H1 (cell line): ENCODE results near the gene LIFR. TPM values are rescaled to one million over a fixed set of nuclear protein-coding genes. Genes with fewer than 3 reads are reported as not detected.

Experiments used
- CTCF ChIA-PET: fragments of 300-600 bp; sonication (Branson Sonifier 250); formaldehyde crosslinking; loops from one replicate; lab custom pipeline; 2021; ENCODE audit not compliant: partially characterized antibody; lab: Charles Lee
- POLR2A ChIA-PET: fragments of 300-600 bp; sonication (Branson Sonifier 250); formaldehyde crosslinking; loops from one replicate; lab custom pipeline; 2021; ENCODE audit warnings: inconsistent platforms; ENCODE audit not compliant: partially characterized antibody; lab: Charles Lee
- DNase-seq, 2 experiments: peaks; one replicate each; pipeline versions ENCODE4 v3.0.0 to v3.0.0-alpha.2; 2010 to 2022; ENCODE audit warnings: low spot score in 2 of 2, low read depth in 1 of 2, mixed read lengths in 1 of 2
- FAIRE-seq: peaks from 2 replicates; lab custom pipeline; 2011; peaks lifted over from hg19 to GRCh38; lab: Jason Lieb, UNC
- H2AFZ ChIP-seq: 2 replicates; pipeline ENCODE4 v1.8.1; 2012; ENCODE audit warnings: low read length, inconsistent platforms
- H2AK5ac ChIP-seq: 2 replicates; pipeline ENCODE4 v1.6.1; 2013; ENCODE audit warnings: low read depth, low read length
- H2BK120ac ChIP-seq: replicated peaks from 2 replicates; pipeline ENCODE3; 2013; ENCODE audit warnings: low read depth, low read length, inconsistent platforms
- H2BK12ac ChIP-seq: 2 replicates; pipeline ENCODE4 v1.6.1; 2013; ENCODE audit warnings: low read depth, low read length
- H2BK15ac ChIP-seq: 2 replicates; pipeline ENCODE4 v1.6.1; 2013; ENCODE audit warnings: low read length
- H2BK20ac ChIP-seq: 2 replicates; pipeline ENCODE4 v1.6.1; 2013; ENCODE audit warnings: low read length
- H2BK5ac ChIP-seq: 2 replicates; pipeline ENCODE4 v1.6.1; 2013; ENCODE audit warnings: low read depth, low read length
- H3K14ac ChIP-seq: 2 replicates; pipeline ENCODE4 v1.6.1; 2013; ENCODE audit warnings: inconsistent platforms; ENCODE audit not compliant: insufficient read length
- H3K18ac ChIP-seq: 2 replicates; pipeline ENCODE4 v1.6.1; 2013; ENCODE audit warnings: low read length; ENCODE audit errors: extremely low read depth
- H3K23ac ChIP-seq: 2 replicates; pipeline ENCODE4 v1.6.1; 2013; ENCODE audit warnings: inconsistent platforms; ENCODE audit not compliant: insufficient read length
- H3K23me2 ChIP-seq: 2 replicates; pipeline ENCODE4 v1.6.1; 2013; ENCODE audit warnings: low read depth, low read length
- H3K27ac ChIP-seq: 2 replicates; pipeline ENCODE4 v1.6.1; 2011; ENCODE audit warnings: low read depth, low read length, inconsistent platforms
- H3K27me3 ChIP-seq, 4 experiments: replicated peaks in 1 of 4; 1 replicate in 1 of 4; 2 replicates in 3 of 4; pipeline versions ENCODE4 v1.6.1 to v1.8.1; 2011 to 2013; ENCODE audit warnings: low read length in 3 of 4, mild to moderate bottlenecking in 3 of 4, inconsistent platforms in 2 of 4, mixed read lengths in 2 of 4, moderate library complexity in 1 of 4; ENCODE audit not compliant: control insufficient read depth in 3 of 4, insufficient read depth in 3 of 4; ENCODE audit errors: extremely low read depth in 1 of 4
- H3K36me3 ChIP-seq, 4 experiments: 2 replicates each; pipeline versions ENCODE4 v1.6.1 to v1.8.1; 2011 to 2013; ENCODE audit warnings: mild to moderate bottlenecking in 4 of 4, low read length in 3 of 4, moderate library complexity in 2 of 4, control low read depth in 1 of 4, inconsistent platforms in 1 of 4; ENCODE audit not compliant: insufficient read depth in 4 of 4, control insufficient read depth in 2 of 4
- H3K4ac ChIP-seq: replicated peaks from 2 replicates; pipeline ENCODE3; 2013; ENCODE audit warnings: low read length, low read depth, mixed read lengths, inconsistent platforms; ENCODE audit not compliant: insufficient read length
- H3K4me1 ChIP-seq, 4 experiments: replicated peaks in 1 of 4; 1 replicate in 1 of 4; 2 replicates in 3 of 4; pipeline versions ENCODE4 v1.6.1 to v1.8.1; 2011 to 2013; ENCODE audit warnings: low read length in 3 of 4, inconsistent platforms in 2 of 4, mixed read lengths in 1 of 4; ENCODE audit not compliant: insufficient read depth in 4 of 4, control insufficient read depth in 3 of 4
- H3K4me2 ChIP-seq, 2 experiments: 2 replicates each; pipeline versions ENCODE4 v1.6.1 to v1.8.1; 2011 to 2013; ENCODE audit warnings: low read depth in 2 of 2, low read length in 2 of 2, control low read depth in 1 of 2, inconsistent platforms in 1 of 2, mild to moderate bottlenecking in 1 of 2; ENCODE audit not compliant: insufficient read depth in 1 of 2
- H3K4me3 ChIP-seq, 4 experiments: fragments of 200-600, 300-600 bp in 1 of 4; sonication (generic), shearing (Covaris generic), sonication (Bioruptor Twin) in 1 of 4; 2 replicates each; pipeline versions ENCODE4 v1.5.1 to v1.8.1; 2011 to 2016; ENCODE audit warnings: low read length in 4 of 4, low read depth in 3 of 4, control low read depth in 2 of 4, inconsistent platforms in 2 of 4, mild to moderate bottlenecking in 2 of 4, mixed read lengths in 1 of 4, moderate library complexity in 1 of 4; ENCODE audit not compliant: insufficient read depth in 2 of 4; ENCODE audit errors: extremely low read depth in 1 of 4
- H3K56ac ChIP-seq: replicated peaks from 2 replicates; pipeline ENCODE3; 2013; ENCODE audit warnings: low read depth, mild to moderate bottlenecking, mixed read lengths, low read length, inconsistent platforms; ENCODE audit not compliant: insufficient read length
- H3K79me1 ChIP-seq: 2 replicates; pipeline ENCODE4 v1.6.1; 2013; ENCODE audit warnings: low read depth, low read length, control low read depth
- H3K79me2 ChIP-seq, 2 experiments: 2 replicates each; pipeline versions ENCODE4 v1.6.1 to v1.8.1; 2012 to 2013; ENCODE audit warnings: low read length in 2 of 2, mild to moderate bottlenecking in 2 of 2, inconsistent platforms in 1 of 2; ENCODE audit not compliant: insufficient read depth in 2 of 2, control insufficient read depth in 1 of 2
- H3K9ac ChIP-seq, 4 experiments: replicated peaks in 1 of 4; 1 replicate in 1 of 4; 2 replicates in 3 of 4; pipeline versions ENCODE4 v1.6.1 to v1.8.1; 2011 to 2013; ENCODE audit warnings: low read depth in 3 of 4, low read length in 3 of 4, control low read depth in 2 of 4, mild to moderate bottlenecking in 2 of 4, moderate library complexity in 2 of 4, inconsistent platforms in 1 of 4; ENCODE audit errors: extremely low read depth in 1 of 4
- H3K9me3 ChIP-seq, 2 experiments: 2 replicates each; pipeline versions ENCODE4 v1.6.1 to v1.8.1; 2012 to 2013; ENCODE audit warnings: mild to moderate bottlenecking in 2 of 2, moderate library complexity in 2 of 2, control low read depth in 1 of 2, inconsistent platforms in 1 of 2, low read depth in 1 of 2, low read length in 1 of 2, mixed read lengths in 1 of 2; ENCODE audit not compliant: insufficient read depth in 2 of 2
- H4K20me1 ChIP-seq, 2 experiments: replicated peaks in 1 of 2; 2 replicates each; pipeline versions ENCODE3 to v1.8.1; 2011 to 2013; ENCODE audit warnings: inconsistent platforms in 2 of 2, low read length in 2 of 2, mild to moderate bottlenecking in 1 of 2; ENCODE audit not compliant: insufficient read depth in 2 of 2, control insufficient read depth in 1 of 2
- H4K5ac ChIP-seq: 2 replicates; pipeline ENCODE4 v1.6.1; 2013; ENCODE audit warnings: low read length, low read depth, mixed read lengths, inconsistent platforms; ENCODE audit not compliant: insufficient read length
- H4K8ac ChIP-seq: 2 replicates; pipeline ENCODE4 v1.8.0; 2013; ENCODE audit warnings: mild to moderate bottlenecking, moderate library complexity, low read length, inconsistent platforms; ENCODE audit not compliant: insufficient read depth; ENCODE audit errors: extremely low read depth
- H4K91ac ChIP-seq: replicated peaks from 2 replicates; pipeline ENCODE3; 2013; ENCODE audit warnings: low read length, mixed read lengths, inconsistent platforms; ENCODE audit not compliant: insufficient read length
- GTF2F1 ChIP-seq: IDR thresholded peaks from 2 replicates; pipeline ENCODE4 v1.6.1; 2012; ENCODE audit warnings: low read depth, low read length, improper control_type of control experiment, borderline replicate concordance
- NANOG ChIP-seq: IDR thresholded peaks from 2 replicates; pipeline ENCODE4 v1.6.1; 2011; ENCODE audit warnings: low read length, low read depth, mild to moderate bottlenecking, inconsistent platforms; ENCODE audit not compliant: insufficient read depth, poor library complexity, severe bottlenecking
- RBBP5 ChIP-seq: IDR thresholded peaks from 2 replicates; pipeline ENCODE4 v1.7.1; 2012; ENCODE audit warnings: low read depth, mild to moderate bottlenecking, inconsistent platforms, low read length, moderate library complexity, borderline replicate concordance
- SAP30 ChIP-seq: fragments of 300-600 bp; sonication (generic); IDR thresholded peaks from 2 replicates; pipeline ENCODE4 v1.7.1; 2012; ENCODE audit warnings: low read length, moderate library complexity, mild to moderate bottlenecking, inconsistent platforms; ENCODE audit not compliant: insufficient read depth, insufficient replicate concordance
- WGBS, 2 experiments: shearing (Covaris generic) in 1 of 2; methylation state at CpG; one replicate each; pipeline versions ENCODE4 v1.1.6 to v1.1.7; 2013 to 2015; ENCODE audit warnings: low lambda C conversion rate in 2 of 2, mixed read lengths in 2 of 2, inconsistent platforms in 1 of 2, low coverage in 1 of 2, missing lambda C conversion rate in 1 of 2; ENCODE audit not compliant: insufficient replicate concordance in 2 of 2, insufficient coverage in 1 of 2, insufficient read length in 1 of 2; ENCODE audit errors: extremely low coverage in 1 of 2, missing lambda C conversion rate in 1 of 2; 5-methylcytosine and 5-hydroxymethylcytosine counted together
- polyA plus RNA-seq, 7 experiments: library from polyadenylated mRNA; depleted of rRNA in 3 of 7; stranded (reverse) in 5 of 7; unstranded in 2 of 7; fragments of >200 nt in 5 of 7; fragments of 200-250 nt in 2 of 7; gene quantifications; 1 replicate in 5 of 7; 2 replicates in 1 of 7; 4 replicates in 1 of 7; pipeline versions ENCODE4 v1.2.1 to v1.2.3, GENCODE V29; 2011 to 2013; ENCODE audit warnings: missing spikeins in 2 of 7, mixed read lengths in 2 of 7
- total RNA-seq: library from RNA; stranded (reverse); fragmentation: NEBNext Ultra II Directional; extraction: Animal tissue kit (Norgen Biotek cat#: 25700); gene quantifications from 2 replicates; pipeline ENCODE4 v1.2.1, GENCODE V29; 2021

Gene LIFR
- total and polyA plus RNA-seq, 2 of the 8 experiments (the other 6 are each of a cell fraction or from before 2014, with no cell fraction given) = 2.0 to 18.9 TPM

DNA sequence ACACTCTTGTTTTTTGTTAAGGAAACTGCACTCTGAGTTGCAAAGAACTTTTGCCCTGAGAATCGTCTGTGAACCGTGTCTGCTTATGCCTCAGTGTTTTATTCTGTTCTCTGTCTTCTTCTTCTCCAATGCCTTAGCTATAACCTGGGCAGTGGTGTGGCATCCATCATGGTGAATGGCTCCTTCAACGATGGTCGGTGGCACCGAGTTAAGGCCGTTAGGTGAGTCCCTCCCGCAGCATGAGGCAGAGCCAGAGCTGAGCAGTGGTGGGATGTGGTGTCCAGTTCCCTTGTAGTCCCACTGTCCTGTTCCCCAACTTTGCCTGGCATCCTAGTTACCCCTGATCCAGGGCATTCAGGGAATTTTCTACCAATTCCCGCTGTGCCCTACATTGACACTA is 98.3 kb downstream of the LIFR start:
- Histone ChIP-seq H2AK5ac (no peak overlapping the region), H3K79me1 (no peaks in the 10 kb centered on the region), H3K4ac (no peak overlapping the region), H4K8ac (peak overlapping the region; percentile 45; the same call in 1 of the 2 replicates), H2BK15ac (no peak overlapping the region), H3K4me3 (no peak overlapping the region), H3K4me1 (no peaks in the 10 kb centered on the region), H4K91ac (no peak overlapping the region), H3K79me2 (no peaks in the 10 kb centered on the region), H3K27me3 (no peaks in the 10 kb centered on the region), H2BK5ac (no peak overlapping the region), H2AFZ (no peak overlapping the region), H2BK12ac (no peak overlapping the region), H2BK120ac (no peak overlapping the region), H3K9ac (no peak overlapping the region), H3K4me2 (no peak overlapping the region), H3K9me3 (no peaks in the 10 kb centered on the region), H3K14ac (no peak overlapping the region), H3K18ac (no peak overlapping the region), H3K56ac (no peak overlapping the region), H4K5ac (no peak overlapping the region), H3K23me2 (no peaks in the 10 kb centered on the region), H3K36me3 (no peaks in the 10 kb centered on the region), H3K23ac (no peak overlapping the region), H3K27ac (no peak overlapping the region), H4K20me1 (no peaks in the 10 kb centered on the region), H2BK20ac (no peak overlapping the region)
- POLR2A ChIA-PET = no interaction called here
- FAIRE-seq (no peak), DNase-seq (no peak)
- CTCF ChIA-PET = interaction anchor here (1.3 kb wide), 1 partner anchor 210 kb away, joined by 4 read pairs; no protein-coding TSS in a partner anchor
- TF ChIP-seq RBBP5 = no peak
- no peak for TF ChIP-seq SAP30
- TF ChIP-seq NANOG = no peak
- TF ChIP-seq GTF2F1 = no peak
- 92% methylated on average over 8 of the region's 8 CpGs; no CpG with 5 or more reads in 1 of the 2 experiments for WGBS, 2 experiments
